Dermis microvascular lymphatic vessel endothelial cell (primary cell): Measurements from ENCODE around the gene RUNDC3A. TPM values are rescaled to one million over a fixed set of nuclear protein-coding genes. Genes with fewer than 3 reads are reported as not detected.
"Not testable (repeated sequence)": the region's sequence is repeated elsewhere in the genome, so short reads cannot be mapped to it uniquely, and the experiment has no call there.

Experiments used
- DNase-seq, 2 donors: peaks; one replicate each; pipeline versions ENCODE4 v3.0.0 to v3.0.0-alpha.2; 2010; ENCODE audit warnings: low read depth in 2 of 2
- total RNA-seq: library from RNA; depleted of rRNA; stranded (reverse); fragments of >200 nt; gene quantifications from 2 replicates; pipeline ENCODE4 v1.2.1, GENCODE V29; 2014

The RUNDC3A gene
- total RNA-seq, 1 donor from 2014 or later: 0.13 TPM

DNA sequence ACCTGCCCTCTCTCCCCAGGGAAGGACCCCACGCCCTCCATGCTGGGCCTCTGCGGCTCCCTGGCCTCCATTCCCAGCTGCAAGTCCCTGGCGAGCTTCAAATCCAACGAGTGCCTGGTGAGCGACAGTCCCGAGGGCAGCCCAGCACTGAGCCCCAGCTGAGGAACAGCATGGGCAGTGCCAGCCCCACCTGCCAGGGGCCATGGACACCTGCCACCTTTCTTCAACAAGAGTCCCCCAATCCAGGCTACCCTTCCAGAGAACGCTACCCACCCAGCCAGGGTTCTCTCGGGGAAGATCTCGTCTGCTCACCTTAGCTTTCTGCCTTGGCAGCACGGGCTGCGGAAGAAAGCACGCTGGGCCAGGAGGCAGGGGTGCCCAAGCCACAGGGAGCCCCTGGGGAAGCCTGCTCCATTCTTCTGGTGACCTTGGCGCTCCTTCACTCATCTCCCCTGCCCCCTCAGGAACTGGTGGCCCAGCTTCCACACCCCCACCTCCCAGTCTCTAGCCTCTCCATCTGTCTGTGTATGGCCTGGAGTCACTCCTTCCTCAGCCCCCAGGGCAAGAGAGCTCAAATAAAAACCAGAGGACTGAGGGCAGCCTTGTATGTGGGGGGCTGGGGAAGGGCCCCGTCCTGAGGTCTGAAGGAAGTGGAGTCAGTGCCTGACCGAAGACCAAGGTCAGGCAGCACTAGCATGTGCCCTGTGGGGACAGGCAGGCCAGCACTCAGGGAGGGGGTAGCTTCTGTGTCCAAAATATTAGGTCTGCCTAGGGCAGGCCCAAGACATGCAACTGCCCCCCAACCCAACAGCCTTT lies 9.9 kb downstream of the RUNDC3A start:
- no peak for DNase-seq

- DNase-seq: no peak
These were observed 11.7 kb downstream of the RUNDC3A start for GRCh38 chr17:44320066-44320465.

- no peak for DNase-seq
These were observed 13.1 kb downstream of the RUNDC3A start for GRCh38 chr17:44321246-44322120.

GRCh38 chr17:44322236-44322895 lies 14.0 kb downstream of the RUNDC3A start:
- DNase-seq: no peak

DNA sequence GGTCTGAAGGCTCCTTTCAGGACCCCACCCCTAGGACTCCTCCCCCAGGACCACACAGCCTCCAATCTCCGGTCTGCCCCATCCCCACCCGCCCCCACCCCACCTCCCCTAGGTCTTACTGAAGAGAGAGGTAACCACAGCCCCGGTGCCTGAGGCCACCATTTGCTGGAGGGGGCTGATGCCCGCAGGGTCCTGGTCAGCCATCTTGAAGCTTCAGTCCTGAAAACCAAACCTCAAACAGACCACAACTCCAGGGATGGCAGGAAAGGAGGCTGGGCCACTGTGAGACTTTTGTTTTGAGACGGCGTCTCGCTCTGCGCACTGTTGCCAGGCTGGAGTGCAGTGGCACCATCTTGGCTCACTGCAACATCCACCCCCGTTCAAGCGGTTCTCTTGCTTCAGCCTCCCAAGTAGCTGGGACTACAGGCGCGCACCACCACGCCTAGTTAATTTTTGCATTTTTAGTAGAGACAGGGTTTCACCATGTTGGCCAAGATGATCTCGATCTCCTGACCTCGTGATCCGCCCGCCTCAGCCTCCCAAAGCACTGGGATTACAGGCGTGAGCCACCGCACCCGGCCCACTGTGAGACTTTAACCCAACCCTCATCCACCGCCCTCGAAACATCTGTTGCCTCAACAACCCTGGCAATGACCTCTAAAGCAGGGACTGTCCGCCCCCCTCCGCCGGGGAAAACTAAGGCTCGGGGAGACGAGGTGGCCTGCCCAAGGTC lies 15.1 kb downstream of the RUNDC3A start:
- no peak for DNase-seq

DNA sequence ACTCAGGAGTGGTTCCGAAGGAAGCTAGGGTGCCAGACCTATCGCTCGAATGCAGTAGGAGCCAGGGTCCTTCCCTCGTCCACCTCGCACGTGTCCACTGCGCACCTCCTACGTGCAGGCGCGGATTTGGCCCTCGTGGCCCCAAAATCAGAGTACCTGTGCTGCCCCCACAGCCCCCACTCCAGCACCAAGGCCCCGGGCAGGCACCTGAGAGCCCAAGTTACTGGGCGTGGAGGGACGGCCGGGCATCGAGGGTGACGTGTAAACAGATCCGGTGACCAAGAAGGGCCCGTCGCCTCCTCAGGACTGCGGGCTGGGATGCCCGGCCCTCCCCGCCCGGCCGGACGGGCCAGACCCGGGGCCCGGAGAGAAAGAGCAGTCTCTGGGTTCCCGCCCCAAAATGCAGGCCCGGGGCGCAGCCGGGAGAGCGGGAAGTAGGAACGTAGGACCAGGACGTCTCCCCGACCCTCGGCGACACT lies 15.7 kb downstream of the RUNDC3A start:
- DNase-seq: peak in 1 of 2 donors; percentile 21

DNA sequence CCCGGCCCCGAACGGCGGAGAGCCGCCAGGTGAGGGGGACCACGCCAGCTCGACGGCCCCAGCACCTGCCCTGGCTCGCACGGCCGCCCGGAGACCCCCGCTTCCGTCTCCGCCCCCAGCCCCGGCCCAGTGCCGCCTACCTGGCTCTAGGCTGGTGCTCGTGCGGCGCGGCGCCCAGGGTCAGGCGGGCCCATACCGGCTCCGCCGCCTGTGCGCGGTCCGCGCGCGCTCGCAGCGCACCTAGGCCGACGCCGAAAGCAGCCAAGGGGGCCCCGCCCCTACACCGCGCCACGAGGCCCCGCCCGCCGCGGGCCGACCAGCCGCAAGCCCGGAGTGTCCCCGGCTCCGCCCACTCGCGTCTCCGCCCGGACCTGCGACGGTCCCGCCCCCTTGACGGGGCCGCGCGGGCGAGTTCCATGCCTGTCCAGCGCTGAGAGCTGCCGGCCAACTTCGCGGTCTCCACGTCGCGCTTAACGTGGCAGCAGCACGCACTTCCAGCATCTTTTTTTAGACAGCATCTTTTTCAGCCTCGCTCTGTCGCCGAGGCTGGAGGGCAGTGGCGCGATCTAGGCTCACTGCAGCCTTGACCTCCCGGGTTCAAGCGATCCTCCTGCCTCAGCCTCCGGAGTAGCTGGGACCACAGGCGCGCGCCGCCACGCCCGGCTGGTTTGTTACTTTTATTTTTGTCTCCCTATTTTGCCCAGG lies 16.3 kb downstream of the RUNDC3A start, which contains the start of gene SLC25A39:
Gene SLC25A39 (minus strand): TSS at position 253 of the 705 bp plus-strand sequence. CDS start 1,261 bp downstream, outside the sequence.
- DNase-seq: peak; percentile 85 to 95

- DNase-seq: peak; percentile 93 to 98
These were observed 18.6 kb downstream of the RUNDC3A start for GRCh38 chr17:44326861-44327444.

- no peak for DNase-seq
These were observed 19.5 kb downstream of the RUNDC3A start for GRCh38 chr17:44327715-44328449.

DNA sequence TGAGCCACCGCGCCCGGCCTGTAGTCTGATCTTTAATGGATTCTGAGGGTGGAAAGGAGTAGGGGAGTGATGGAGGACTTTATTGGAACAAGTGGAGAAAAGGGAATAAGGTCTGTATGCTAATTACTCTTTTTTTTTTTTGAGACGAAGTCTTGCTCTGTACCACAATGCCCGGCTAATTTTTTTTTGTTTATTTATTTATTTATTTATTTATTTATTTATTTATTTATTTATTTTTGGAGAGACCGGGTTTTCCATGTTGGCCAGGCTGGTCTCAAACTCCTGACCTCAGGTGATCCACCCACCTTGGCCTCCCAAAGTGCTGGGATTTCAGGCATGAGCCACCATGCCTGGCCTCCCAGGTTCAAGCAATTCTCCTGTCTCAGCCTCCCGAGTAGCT lies 21.1 kb downstream of the RUNDC3A start:
- DNase-seq: not testable (repeated sequence)

GRCh38 chr17:44330263-44330662 lies 21.9 kb downstream of the RUNDC3A start:
- not testable (repeated sequence) for DNase-seq

GRCh38 chr17:44331249-44331760 lies 22.9 kb downstream of the RUNDC3A start:
- peak; percentile 76 to 81 for DNase-seq

DNA sequence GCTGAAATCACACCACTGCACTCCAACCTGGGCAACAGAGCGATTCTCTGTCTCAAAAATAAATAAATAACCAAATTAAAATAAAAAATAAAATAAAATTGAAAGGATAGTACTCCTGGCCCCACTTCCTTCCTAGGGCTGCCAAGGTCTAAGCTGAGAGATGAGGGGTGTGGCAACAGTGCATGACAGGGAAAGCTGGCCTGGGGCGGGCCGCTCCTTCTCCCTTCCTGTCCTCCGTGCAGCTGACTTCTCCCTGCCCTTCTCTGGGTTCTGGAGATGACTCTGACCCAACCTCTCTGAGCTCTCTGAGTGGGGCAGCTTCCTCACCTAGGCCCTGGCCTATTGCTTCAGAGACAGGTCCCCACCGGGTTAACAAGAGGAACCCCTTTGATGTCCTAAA lies 25.0 kb downstream of the RUNDC3A start:
- DNase-seq: no peak

GRCh38 chr17:44334315-44334714 lies 25.9 kb downstream of the RUNDC3A start:
- no peak for DNase-seq

- DNase-seq: no peak
These were observed 26.3 kb downstream of the RUNDC3A start for GRCh38 chr17:44334727-44335126.

DNA sequence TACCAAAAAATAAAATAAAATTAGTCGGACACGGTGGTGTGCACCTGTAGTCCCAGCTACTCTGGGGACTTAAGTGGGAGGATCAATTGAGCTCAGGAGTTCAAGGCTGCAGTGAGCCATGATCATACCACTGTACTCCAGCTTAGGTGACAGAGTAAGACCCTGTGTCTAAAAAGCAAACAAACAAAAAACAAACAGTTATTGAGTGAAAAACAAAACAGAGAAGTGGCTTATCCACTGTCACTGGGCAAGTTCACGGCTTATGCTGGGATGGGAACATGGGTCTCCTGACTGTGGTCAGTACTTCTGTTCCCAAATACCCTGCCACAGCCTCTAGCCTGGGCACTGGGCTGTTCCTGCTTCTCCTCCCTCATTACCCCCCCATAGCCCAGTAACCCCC lies 27.2 kb downstream of the RUNDC3A start:
- no peak for DNase-seq

DNA sequence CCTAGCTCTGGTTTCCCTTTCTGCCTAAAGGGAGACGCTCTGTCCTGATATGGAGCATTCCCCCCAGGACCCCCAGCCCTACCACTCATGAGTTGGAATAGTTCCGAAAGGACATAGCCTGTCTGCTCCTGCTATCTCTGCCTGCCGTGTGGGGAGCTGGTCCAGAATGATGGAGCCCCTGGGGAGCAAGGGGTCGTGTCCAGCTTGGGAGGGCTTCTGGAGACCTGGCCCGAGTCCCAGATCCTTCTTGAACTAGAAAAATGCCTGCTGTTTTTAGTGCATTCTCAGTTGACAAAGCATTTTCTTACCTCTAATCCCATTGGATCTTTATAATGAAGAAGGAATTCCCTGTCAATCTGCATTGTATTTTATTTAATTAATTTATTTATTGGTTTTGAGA lies 27.6 kb downstream of the RUNDC3A start:
- DNase-seq: no peak

DNA sequence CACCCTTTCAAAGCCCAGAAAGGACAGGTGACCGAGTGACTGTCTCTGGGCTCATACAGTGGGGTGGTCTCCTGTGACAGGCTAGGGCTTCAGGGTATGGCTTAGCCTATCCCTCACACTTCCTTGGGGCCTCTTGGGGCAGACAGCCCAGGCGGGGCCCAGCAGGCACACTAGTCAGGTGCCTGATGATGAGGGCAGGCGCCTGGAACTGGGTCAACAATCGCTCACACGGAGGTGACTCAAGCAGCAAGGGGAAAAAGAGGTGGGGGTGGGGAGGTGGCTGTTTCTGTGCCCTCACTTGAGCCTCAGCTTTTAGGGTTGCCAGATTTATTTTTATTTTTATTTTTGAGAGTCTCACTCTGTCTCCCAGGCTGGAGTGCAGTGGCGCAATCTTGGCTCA lies 30.3 kb downstream of the RUNDC3A start:
- DNase-seq: no peak

DNA sequence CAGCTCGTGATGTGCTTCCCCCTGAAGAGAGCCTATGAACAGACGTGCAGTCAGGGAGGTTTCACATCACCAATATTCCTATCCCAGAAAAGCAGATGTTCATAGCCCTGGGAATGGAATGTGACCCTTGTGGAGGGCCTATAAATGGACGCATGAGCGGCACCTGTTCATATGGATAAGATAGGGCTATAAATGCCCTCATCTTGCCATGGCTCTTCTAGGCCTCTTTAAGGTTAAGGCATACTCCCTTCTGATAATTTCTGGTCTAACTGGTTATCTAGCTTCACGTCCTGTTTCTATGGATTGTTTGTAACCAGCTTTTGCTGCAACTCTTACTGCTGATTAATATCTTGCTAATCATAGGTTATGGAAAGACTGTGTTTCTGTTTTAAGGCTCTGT lies 32.2 kb downstream of the RUNDC3A start:
- DNase-seq: not testable (repeated sequence)
